ENCODE measurements around the gene MIB2. TPM values are rescaled to one million over a fixed set of nuclear protein-coding genes. Genes with fewer than 3 reads are reported as not detected.
"Not testable (repeated sequence)": the region's sequence is repeated elsewhere in the genome, so short reads cannot be mapped to it uniquely, and the experiment has no call there.

The MIB2 gene
- total and polyA plus RNA-seq, 2 of the 4 experiments (the other 2 are of a cell fraction): 17.2 to 47.8 TPM

GRCh38 chr1:1658583-1659549 is 43.6 kb downstream of the MIB2 start, which contains the start of gene CDK11B:
CDK11B (minus strand) TSS chr1:1659004; CDS start chr1:1657485, 1,519 bp downstream.
- H3K9me3 ChIP-seq (ENCODE audit: control insufficient read depth, insufficient read depth, low read length); H3K4me1 ChIP-seq (ENCODE audit: control insufficient read depth, insufficient read depth, low read length); dilution Hi-C loops (cut with HindIII; ENCODE audit: low sequenced_read_pairs, unreplicated experiment); in situ Hi-C loops (cut with MboI; ENCODE audit: low sequenced_read_pairs); POLR2A ChIA-PET (ENCODE audit: unreplicated experiment); BruUV-seq (replicated peaks); H3K9me1 ChIP-seq (ENCODE audit: insufficient read depth, low read length); H3K79me1 ChIP-seq (ENCODE audit: low read depth in 1 of 2, low read length in 2 of 2); H3K27me3 ChIP-seq (ENCODE audit: control insufficient read depth, insufficient read depth, low read length); H4K20me1 ChIP-seq (ENCODE audit: insufficient read depth, low read length): not testable (repeated sequence)
- H2AFZ ChIP-seq (replicated peaks; ENCODE audit: low read length, poor library complexity): peak within 1 kb of the TSS; percentile 97
- peak within 1 kb of the TSS; percentile 99 for H3K56ac ChIP-seq (ENCODE audit: extremely low read depth, insufficient read depth, low read length)
- peak within 1 kb of the TSS; percentile 34 for H3K4me2 ChIP-seq (ENCODE audit: low read depth, low read length)
- H2BK15ac ChIP-seq (ENCODE audit: low read depth, low read length): peak within 1 kb of the TSS; percentile 87; the same call in 1 of the 3 replicates
- H2BK120ac ChIP-seq (ENCODE audit: low read depth, low read length): peak within 1 kb of the TSS; percentile 93
- peaks cover 21% of the 10 kb centered on the region for H3K36me3 ChIP-seq (ENCODE audit: control insufficient read depth, insufficient read depth, low read length)
- CTCF ChIA-PET: interaction anchor here (0.6 kb wide), 1 partner anchor 284 kb away, joined by 4 read pairs; the partner anchor contains the start of gene AURKAIP1
- H3K23ac ChIP-seq (ENCODE audit: low read depth, low read length): peak within 1 kb of the TSS; percentile 98; the same call in 1 of the 2 replicates
- H3K14ac ChIP-seq (replicated peaks; ENCODE audit: low read depth, low read length): peak within 1 kb of the TSS; percentile 99; the same call in 1 of the 2 replicates
- H4K91ac ChIP-seq (ENCODE audit: insufficient read depth, low read depth, low read length): peak within 1 kb of the TSS; percentile 100
- H4K5ac ChIP-seq (ENCODE audit: low read depth, low read length): peak within 1 kb of the TSS; percentile 87
- H3K27ac ChIP-seq (ENCODE audit: insufficient read depth, low read length): peak within 1 kb of the TSS; percentile 97
- intact Hi-C loops (cut with micrococcal nuclease): loop anchor here (2.0 to 5.0 kb wide), 2 partner anchors 44 to 82 kb away; partner anchors contain the start of gene MIB2
- H2BK5ac ChIP-seq (ENCODE audit: low read depth, low read length, poor library complexity, severe bottlenecking): peak within 1 kb of the TSS; percentile 99
- H3K18ac ChIP-seq (ENCODE audit: low read depth, low read length): peak within 1 kb of the TSS; percentile 68
- DNase-seq (peak; percentile 97), ATAC-seq (ENCODE audit: low read depth) (peak; percentile 93)
- peak within 1 kb of the TSS; percentile 50; the same call in 1 of the 2 replicates for H2AK5ac ChIP-seq (ENCODE audit: low read depth, low read length)
- WGBS, 2 experiments (ENCODE audit: extremely low coverage in 2 of 2, insufficient read length in 1 of 2): 0% methylated on average over 26 of the region's 96 CpGs; no CpG with 5 or more reads in 1 of the 2 experiments
- peak within 1 kb of the TSS; percentile 82 for H2AK9ac ChIP-seq (replicated peaks; ENCODE audit: low read depth, low read length, poor library complexity)
- H2BK20ac ChIP-seq (ENCODE audit: low read depth, low read length): peak within 1 kb of the TSS; percentile 84; the same call in 1 of the 2 replicates
- peak within 1 kb of the TSS; percentile 90 for H3K9ac ChIP-seq (ENCODE audit: low read depth, low read length)
- peak within 1 kb of the TSS; percentile 90 for H3K4ac ChIP-seq (ENCODE audit: low read depth, low read length)
- TF ChIP-seq CEBPB (IDR thresholded peaks at IDR 0.05; ENCODE audit: low read depth, low read length) (0 out of 2 replicates have a peak, but pooled peaks have one; percentile 20), POLR2A (IDR thresholded peaks at IDR 0.05; ENCODE audit: low read depth, low read length) (peak; percentile 55; the same call in 1 of the 2 replicates), CTCF (conservative IDR thresholded peaks at IDR 0.05; ENCODE audit: low read depth, low read length) (peak; percentile 10; the same call in 1 of the 2 replicates)
- peak within 1 kb of the TSS; percentile 57 for H3K4me3 ChIP-seq (ENCODE audit: insufficient read depth, low read depth, low read length)
- peak within 1 kb of the TSS; percentile 69 to 100 for H4K8ac ChIP-seq (ENCODE audit: low read depth in 2 of 2, low read length in 2 of 2)
